HepG2 (cell line): ENCODE results near the gene PKP3. TPM values are rescaled to one million over a fixed set of nuclear protein-coding genes. Genes with fewer than 3 reads are reported as not detected.

Experiments
- ARID5B ChIP-seq: IDR thresholded peaks from 2 replicates; pipeline ENCODE4 v1.4.0; 2020; ENCODE audit warnings: mild to moderate bottlenecking, missing genetic modification reagents
- EEA1 ChIP-seq: sonication (generic); formaldehyde crosslinking; IDR thresholded peaks from 2 replicates; pipeline ENCODE4 v1.5.1; 2020; ENCODE audit warnings: mild to moderate bottlenecking, missing genetic modification reagents, borderline replicate concordance
- FOXA1 ChIP-seq, 2 experiments: fragments of 450-650 bp in 1 of 2; sonication (generic) in 1 of 2; formaldehyde crosslinking in 1 of 2; IDR thresholded peaks; 2 replicates each; pipeline versions ENCODE4 v1.4.0 to v1.6.1; 2016 to 2020; ENCODE audit warnings: missing genetic modification reagents in 1 of 2
- RNF2 ChIP-seq: fragments of 450-650 bp; conservative IDR thresholded peaks from 2 replicates; pipeline ENCODE4 v1.6.1; 2016; ENCODE audit warnings: low read depth
- TAF1 ChIP-seq: sonication (generic); formaldehyde crosslinking; IDR thresholded peaks from 2 replicates; pipeline ENCODE4 v1.4.0; 2020; ENCODE audit warnings: missing genetic modification reagents
- YEATS4 ChIP-seq: sonication (generic); formaldehyde crosslinking; IDR thresholded peaks from 2 replicates; pipeline ENCODE4 v1.4.0; 2020; ENCODE audit warnings: missing genetic modification reagents, borderline replicate concordance
- ZMYM2 ChIP-seq: sonication (generic); formaldehyde crosslinking; IDR thresholded peaks from 2 replicates; pipeline ENCODE4 v1.8.0; 2022; ENCODE audit warnings: mild to moderate bottlenecking, missing genetic modification reagents
- ZNF24 ChIP-seq: fragments of 450-650 bp; IDR thresholded peaks from 2 replicates; pipeline ENCODE4 v1.6.1; 2017; ENCODE audit warnings: antibody characterized with exemption, mild to moderate bottlenecking
- ZNF251 ChIP-seq: sonication (generic); formaldehyde crosslinking; IDR thresholded peaks from 2 replicates; pipeline ENCODE4 v1.9.0; 2021; ENCODE audit warnings: mild to moderate bottlenecking, missing genetic modification reagents
- ZNF275 ChIP-seq: sonication (generic); formaldehyde crosslinking; IDR thresholded peaks from 2 replicates; pipeline ENCODE4 v1.8.0; 2022; ENCODE audit warnings: missing genetic modification reagents, mild to moderate bottlenecking, inconsistent platforms, borderline replicate concordance
- polyA plus RNA-seq, 8 experiments: library from polyadenylated mRNA; depleted of rRNA in 3 of 8; stranded (reverse) in 7 of 8; unstranded in 1 of 8; fragments of >200 nt; fragmentation: Illumina TruSeq in 4 of 8; extraction: Trizol in 4 of 8; gene quantifications; 2 replicates each; pipeline versions ENCODE4 v1.2.1 to v1.2.3, GENCODE V29; 2011 to 2016; ENCODE audit warnings: low read depth in 4 of 8, missing spikeins in 1 of 8, mixed read lengths in 1 of 8; ENCODE audit not compliant: insufficient read depth in 1 of 8
- total RNA-seq, 5 experiments: library from RNA; depleted of rRNA; stranded (reverse); fragments of >200 nt; fragmentation: Illumina TruSeq; extraction: Trizol; gene quantifications; 2 replicates each; pipeline ENCODE4 v1.2.3, GENCODE V29; 2016; ENCODE audit warnings: low read depth in 1 of 5
- TF ChIP-seq, protein P1 (sequence below): sonication (generic); formaldehyde crosslinking; conservative IDR thresholded peaks from 2 replicates; pipeline ENCODE4 v1.4.0; 2020; ENCODE audit warnings: missing genetic modification reagents
- TF ChIP-seq, protein P2 (sequence below): sonication (generic); formaldehyde crosslinking; IDR thresholded peaks from 2 replicates; pipeline ENCODE4 v1.5.1; 2020; ENCODE audit warnings: mild to moderate bottlenecking, missing genetic modification reagents, borderline replicate concordance

PKP3 gene
- total and polyA plus RNA-seq, 2 of the 13 experiments (the other 11 are each of a cell fraction or from before 2014, with no cell fraction given) = 18.0 to 28.7 TPM

DNA sequence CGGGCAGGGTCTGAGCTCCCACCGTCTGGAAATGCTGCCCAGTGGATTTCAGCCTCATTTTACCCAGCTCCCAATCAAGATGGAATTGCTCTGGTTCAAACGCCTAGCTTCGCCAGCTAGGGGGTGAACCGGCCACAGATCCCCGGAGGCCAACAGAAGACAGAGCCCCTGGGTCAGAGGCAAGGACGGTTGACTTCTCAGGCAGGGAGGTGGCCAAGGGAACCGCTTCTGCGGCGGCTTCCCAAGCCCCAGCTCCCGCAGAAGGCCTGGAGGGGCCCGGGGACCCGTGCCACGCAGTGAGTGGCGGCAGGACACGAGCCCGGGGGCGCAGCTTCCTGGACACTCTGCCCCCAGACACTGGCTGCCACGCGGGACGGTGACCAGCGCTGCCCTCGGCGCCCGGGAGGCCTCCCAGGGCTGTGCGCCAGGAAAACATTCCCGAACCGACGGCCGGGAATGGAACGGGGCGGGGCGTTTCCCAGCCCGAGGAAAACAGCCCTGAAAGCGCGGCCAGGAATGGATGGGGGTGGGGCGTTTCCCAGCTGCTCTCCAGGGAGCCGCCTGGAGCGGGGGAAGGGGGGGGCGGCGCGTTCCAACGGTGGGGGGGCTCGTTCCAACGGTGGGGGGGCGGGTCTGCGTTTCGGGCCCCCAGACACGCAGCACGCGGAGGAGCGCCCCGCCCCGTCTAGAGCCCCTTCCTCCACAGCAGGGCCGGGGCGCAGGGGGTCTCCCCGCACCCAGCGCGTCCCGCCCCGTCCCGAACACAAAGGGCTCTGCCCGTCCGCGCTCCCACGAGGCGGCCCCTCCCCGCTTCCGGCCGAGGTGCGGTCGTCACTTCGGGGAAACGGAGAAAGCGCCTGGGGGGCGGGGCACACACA, 38.2 kb upstream of the PKP3 start (continued):
- TF ChIP-seq ARID5B (CRISPR knock-in tag) (peak; percentile 29), EEA1 (CRISPR knock-in tag) (no peak; the same call in 1 of the 2 replicates), RNF2 (peak; percentile 57), FOXA1 (IDR thresholded peaks at IDR 0.05) (no peak), FOXA1 (CRISPR knock-in tag; IDR thresholded peaks at IDR 0.05) (no peak; the same call in 1 of the 2 replicates), ZNF24 (no peak), ZNF251 (no peak), TAF1 (CRISPR knock-in tag) (peak; percentile 78), ZMYM2 (CRISPR knock-in tag) (peak; percentile 77), ZNF275 (no peak), YEATS4 (peak; percentile 72)
- TF ChIP-seq, protein P1, sequence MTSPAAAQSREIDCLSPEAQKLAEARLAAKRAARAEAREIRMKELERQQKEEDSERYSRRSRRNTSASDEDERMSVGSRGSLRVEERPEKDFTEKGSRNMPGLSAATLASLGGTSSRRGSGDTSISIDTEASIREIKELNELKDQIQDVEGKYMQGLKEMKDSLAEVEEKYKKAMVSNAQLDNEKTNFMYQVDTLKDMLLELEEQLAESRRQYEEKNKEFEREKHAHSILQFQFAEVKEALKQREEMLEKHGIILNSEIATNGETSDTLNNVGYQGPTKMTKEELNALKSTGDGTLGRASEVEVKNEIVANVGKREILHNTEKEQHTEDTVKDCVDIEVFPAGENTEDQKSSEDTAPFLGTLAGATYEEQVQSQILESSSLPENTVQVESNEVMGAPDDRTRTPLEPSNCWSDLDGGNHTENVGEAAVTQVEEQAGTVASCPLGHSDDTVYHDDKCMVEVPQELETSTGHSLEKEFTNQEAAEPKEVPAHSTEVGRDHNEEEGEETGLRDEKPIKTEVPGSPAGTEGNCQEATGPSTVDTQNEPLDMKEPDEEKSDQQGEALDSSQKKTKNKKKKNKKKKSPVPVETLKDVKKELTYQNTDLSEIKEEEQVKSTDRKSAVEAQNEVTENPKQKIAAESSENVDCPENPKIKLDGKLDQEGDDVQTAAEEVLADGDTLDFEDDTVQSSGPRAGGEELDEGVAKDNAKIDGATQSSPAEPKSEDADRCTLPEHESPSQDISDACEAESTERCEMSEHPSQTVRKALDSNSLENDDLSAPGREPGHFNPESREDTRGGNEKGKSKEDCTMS (CRISPR knock-in tag) = no peak
- TF ChIP-seq, protein P2, sequence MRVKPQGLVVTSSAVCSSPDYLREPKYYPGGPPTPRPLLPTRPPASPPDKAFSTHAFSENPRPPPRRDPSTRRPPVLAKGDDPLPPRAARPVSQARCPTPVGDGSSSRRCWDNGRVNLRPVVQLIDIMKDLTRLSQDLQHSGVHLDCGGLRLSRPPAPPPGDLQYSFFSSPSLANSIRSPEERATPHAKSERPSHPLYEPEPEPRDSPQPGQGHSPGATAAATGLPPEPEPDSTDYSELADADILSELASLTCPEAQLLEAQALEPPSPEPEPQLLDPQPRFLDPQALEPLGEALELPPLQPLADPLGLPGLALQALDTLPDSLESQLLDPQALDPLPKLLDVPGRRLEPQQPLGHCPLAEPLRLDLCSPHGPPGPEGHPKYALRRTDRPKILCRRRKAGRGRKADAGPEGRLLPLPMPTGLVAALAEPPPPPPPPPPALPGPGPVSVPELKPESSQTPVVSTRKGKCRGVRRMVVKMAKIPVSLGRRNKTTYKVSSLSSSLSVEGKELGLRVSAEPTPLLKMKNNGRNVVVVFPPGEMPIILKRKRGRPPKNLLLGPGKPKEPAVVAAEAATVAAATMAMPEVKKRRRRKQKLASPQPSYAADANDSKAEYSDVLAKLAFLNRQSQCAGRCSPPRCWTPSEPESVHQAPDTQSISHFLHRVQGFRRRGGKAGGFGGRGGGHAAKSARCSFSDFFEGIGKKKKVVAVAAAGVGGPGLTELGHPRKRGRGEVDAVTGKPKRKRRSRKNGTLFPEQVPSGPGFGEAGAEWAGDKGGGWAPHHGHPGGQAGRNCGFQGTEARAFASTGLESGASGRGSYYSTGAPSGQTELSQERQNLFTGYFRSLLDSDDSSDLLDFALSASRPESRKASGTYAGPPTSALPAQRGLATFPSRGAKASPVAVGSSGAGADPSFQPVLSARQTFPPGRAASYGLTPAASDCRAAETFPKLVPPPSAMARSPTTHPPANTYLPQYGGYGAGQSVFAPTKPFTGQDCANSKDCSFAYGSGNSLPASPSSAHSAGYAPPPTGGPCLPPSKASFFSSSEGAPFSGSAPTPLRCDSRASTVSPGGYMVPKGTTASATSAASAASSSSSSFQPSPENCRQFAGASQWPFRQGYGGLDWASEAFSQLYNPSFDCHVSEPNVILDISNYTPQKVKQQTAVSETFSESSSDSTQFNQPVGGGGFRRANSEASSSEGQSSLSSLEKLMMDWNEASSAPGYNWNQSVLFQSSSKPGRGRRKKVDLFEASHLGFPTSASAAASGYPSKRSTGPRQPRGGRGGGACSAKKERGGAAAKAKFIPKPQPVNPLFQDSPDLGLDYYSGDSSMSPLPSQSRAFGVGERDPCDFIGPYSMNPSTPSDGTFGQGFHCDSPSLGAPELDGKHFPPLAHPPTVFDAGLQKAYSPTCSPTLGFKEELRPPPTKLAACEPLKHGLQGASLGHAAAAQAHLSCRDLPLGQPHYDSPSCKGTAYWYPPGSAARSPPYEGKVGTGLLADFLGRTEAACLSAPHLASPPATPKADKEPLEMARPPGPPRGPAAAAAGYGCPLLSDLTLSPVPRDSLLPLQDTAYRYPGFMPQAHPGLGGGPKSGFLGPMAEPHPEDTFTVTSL (CRISPR knock-in tag) = peak; percentile 36; the same call in 1 of the 2 replicates
